ENCODE results near the gene TGFBRAP1.

Gene TGFBRAP1

DNA sequence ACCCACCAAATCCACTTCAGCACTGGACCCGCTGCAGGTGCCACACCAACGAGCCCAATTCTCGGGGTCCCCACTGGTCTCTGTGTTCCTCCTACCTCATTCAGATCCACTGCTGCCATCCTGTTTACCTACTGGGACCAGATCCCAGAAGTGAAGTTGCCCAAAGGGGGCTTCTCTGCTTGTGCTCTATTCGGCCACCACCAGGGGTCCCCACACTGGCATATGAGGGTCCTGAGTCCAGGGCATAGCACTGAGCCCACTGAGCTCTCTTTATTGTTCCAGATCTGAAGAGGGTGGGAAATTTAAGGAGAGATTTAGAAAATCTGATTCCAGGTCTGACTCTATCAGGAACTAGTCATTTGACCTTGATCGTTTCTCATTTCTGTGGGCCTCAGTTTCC is 85.6 kb downstream of the TGFBRAP1 start:
- H3K27ac ChIP-seq (ENCODE audit: low read depth in 2 of 2, low read length in 2 of 2): no peak overlapping the region
- H3K4me3 ChIP-seq (ENCODE audit: low read length in 2 of 2): no peak overlapping the region
- no peaks in the 10 kb centered on the region for H3K4me1 ChIP-seq (ENCODE audit: control insufficient read depth in 2 of 2, insufficient read depth in 2 of 2, low read length in 2 of 2)
- H3K27me3 ChIP-seq (ENCODE audit: control insufficient read depth in 2 of 2, insufficient read depth in 2 of 2, low read length in 2 of 2): no peaks in the 10 kb centered on the region
- no peak overlapping the region for H3K9ac ChIP-seq (ENCODE audit: low read depth in 1 of 2, low read length in 2 of 2)
- H3K36me3 ChIP-seq (ENCODE audit: control insufficient read depth in 2 of 2, insufficient read depth in 2 of 2, low read length in 2 of 2): no peaks in the 10 kb centered on the region
- H3K9me3 ChIP-seq (ENCODE audit: control insufficient read depth in 2 of 2, low read length in 2 of 2): no peaks in the 10 kb centered on the region

DNA sequence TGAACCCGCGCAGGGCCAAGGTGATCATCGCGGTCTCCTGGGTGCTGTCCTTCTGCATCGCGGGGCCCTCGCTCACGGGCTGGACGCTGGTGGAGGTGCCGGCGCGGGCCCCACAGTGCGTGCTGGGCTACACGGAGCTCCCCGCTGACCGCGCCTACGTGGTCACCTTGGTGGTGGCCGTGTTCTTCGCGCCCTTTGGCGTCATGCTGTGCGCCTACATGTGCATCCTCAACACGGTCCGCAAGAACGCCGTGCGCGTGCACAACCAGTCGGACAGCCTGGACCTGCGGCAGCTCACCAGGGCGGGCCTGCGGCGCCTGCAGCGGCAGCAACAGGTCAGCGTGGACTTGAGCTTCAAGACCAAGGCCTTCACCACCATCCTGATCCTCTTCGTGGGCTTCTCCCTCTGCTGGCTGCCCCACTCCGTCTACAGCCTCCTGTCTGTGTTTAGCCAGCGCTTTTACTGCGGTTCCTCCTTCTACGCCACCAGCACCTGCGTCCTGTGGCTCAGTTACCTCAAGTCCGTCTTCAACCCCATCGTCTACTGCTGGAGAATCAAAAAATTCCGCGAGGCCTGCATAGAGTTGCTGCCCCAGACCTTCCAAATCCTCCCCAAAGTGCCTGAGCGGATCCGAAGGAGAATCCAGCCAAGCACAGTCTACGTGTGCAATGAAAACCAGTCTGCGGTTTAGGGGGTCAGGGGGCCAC is 87.1 kb downstream of the TGFBRAP1 start:
- no peaks in the 10 kb centered on the region for H3K9me3 ChIP-seq (ENCODE audit: control insufficient read depth in 2 of 2, low read length in 2 of 2)
- no peak overlapping the region for H3K4me3 ChIP-seq (ENCODE audit: low read length in 2 of 2)
- no peaks in the 10 kb centered on the region for H3K36me3 ChIP-seq (ENCODE audit: control insufficient read depth in 2 of 2, insufficient read depth in 2 of 2, low read length in 2 of 2)
- no peak overlapping the region for H3K9ac ChIP-seq (ENCODE audit: low read depth in 1 of 2, low read length in 2 of 2)
- no peaks in the 10 kb centered on the region for H3K4me1 ChIP-seq (ENCODE audit: control insufficient read depth in 2 of 2, insufficient read depth in 2 of 2, low read length in 2 of 2)
- no peaks in the 10 kb centered on the region for H3K27me3 ChIP-seq (ENCODE audit: control insufficient read depth in 2 of 2, insufficient read depth in 2 of 2, low read length in 2 of 2)
- no peak overlapping the region for H3K27ac ChIP-seq (ENCODE audit: low read depth in 2 of 2, low read length in 2 of 2)

DNA sequence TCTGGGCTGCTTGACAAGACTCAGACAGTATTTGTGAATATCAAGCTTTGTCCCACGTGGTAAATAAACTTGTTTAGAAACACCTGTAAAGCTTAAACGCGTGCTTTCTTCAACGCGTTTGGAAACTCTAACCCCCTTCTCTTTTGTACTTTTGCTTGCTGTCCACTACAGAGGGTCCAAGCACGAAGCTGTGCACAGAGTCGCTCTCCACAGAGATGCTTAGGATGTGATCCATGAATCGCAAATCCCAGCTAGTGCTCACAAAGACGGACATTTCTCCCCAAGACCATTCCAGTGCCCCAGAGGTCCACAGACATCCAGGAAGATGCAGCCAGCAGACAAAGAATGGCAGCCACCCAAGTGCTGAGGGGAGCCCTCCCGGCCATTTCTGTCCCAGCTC is 88.1 kb downstream of the TGFBRAP1 start, which contains the start of gene GPR45:
TSS of gene GPR45 (plus strand) at position 301 of the 400 bp plus-strand sequence. CDS start 116 bp downstream, outside the sequence.
- H3K27me3 ChIP-seq (ENCODE audit: control insufficient read depth in 2 of 2, insufficient read depth in 2 of 2, low read length in 2 of 2): no peaks in the 10 kb centered on the region
- H3K36me3 ChIP-seq (ENCODE audit: control insufficient read depth in 2 of 2, insufficient read depth in 2 of 2, low read length in 2 of 2): no peaks in the 10 kb centered on the region
- no peak within 1 kb of the TSS for H3K27ac ChIP-seq (ENCODE audit: low read depth in 2 of 2, low read length in 2 of 2)
- H3K9ac ChIP-seq (ENCODE audit: low read depth in 1 of 2, low read length in 2 of 2): no peak within 1 kb of the TSS
- no peaks in the 10 kb centered on the region for H3K4me1 ChIP-seq (ENCODE audit: control insufficient read depth in 2 of 2, insufficient read depth in 2 of 2, low read length in 2 of 2)
- H3K4me3 ChIP-seq (ENCODE audit: low read length in 2 of 2): no peak within 1 kb of the TSS
- H3K9me3 ChIP-seq (ENCODE audit: control insufficient read depth in 2 of 2, low read length in 2 of 2): no peaks in the 10 kb centered on the region

DNA sequence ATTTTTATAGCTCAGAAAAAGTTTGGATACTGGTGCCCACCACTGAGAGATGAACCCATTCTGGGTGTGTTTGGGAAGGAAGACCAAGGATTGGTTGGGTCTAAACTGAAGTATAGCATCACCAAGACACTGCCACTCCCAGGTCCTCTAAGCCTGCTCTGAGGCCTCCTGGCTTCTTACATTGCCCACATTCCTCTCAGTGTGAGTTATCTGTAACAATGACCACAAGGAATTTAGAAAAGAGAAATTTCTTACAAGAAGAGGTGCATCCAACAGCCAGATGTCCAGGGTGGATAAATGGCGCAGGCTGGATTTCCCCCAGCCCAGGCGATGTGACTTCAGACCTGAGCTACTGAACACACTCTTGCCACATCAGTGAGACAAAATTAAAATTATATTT is 89.6 kb downstream of the TGFBRAP1 start:
- Histone ChIP-seq H3K27me3 (ENCODE audit: control insufficient read depth in 2 of 2, insufficient read depth in 2 of 2, low read length in 2 of 2) (no peaks in the 10 kb centered on the region), H3K9ac (ENCODE audit: low read depth in 1 of 2, low read length in 2 of 2) (no peak overlapping the region), H3K9me3 (ENCODE audit: control insufficient read depth in 2 of 2, low read length in 2 of 2) (no peaks in the 10 kb centered on the region), H3K4me1 (ENCODE audit: control insufficient read depth in 2 of 2, insufficient read depth in 2 of 2, low read length in 2 of 2) (peaks cover 0 to 2% of the 10 kb centered on the region in 2 donors), H3K36me3 (ENCODE audit: control insufficient read depth in 2 of 2, insufficient read depth in 2 of 2, low read length in 2 of 2) (no peaks in the 10 kb centered on the region), H3K27ac (ENCODE audit: low read depth in 2 of 2, low read length in 2 of 2) (no peak overlapping the region), H3K4me3 (ENCODE audit: low read length in 2 of 2) (no peak overlapping the region)

DNA sequence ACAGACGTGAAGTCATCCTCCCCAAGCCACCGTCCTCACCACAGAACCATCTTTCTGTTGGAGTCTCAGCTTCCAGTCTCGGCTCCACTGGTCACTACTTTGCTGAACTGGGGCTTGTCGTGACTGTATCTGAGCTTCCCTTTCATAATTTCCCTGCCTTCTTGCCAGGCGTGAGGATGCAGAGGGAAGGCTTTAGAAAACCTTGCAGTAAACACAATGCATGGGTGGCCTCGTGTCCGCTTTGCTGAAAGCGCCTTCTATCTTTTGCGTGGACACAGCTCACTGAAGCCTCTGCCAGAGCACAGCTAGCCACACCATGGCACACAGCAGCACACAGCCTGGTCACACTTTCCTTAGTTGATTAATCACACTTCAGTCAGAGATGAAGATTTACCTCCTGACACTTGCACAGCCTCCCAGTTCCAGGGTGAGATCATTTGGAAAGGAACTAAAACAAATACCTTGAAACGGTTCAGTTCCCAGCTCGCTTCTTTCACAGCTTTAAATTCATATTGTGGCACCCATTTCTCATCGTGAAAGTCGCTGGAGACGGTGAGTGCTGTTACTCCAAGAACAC is 90.8 kb downstream of the TGFBRAP1 start:
- no peak overlapping the region for H3K27ac ChIP-seq (ENCODE audit: low read depth in 2 of 2, low read length in 2 of 2)
- H3K4me1 ChIP-seq (ENCODE audit: control insufficient read depth in 2 of 2, insufficient read depth in 2 of 2, low read length in 2 of 2): peaks cover 0 to 2% of the 10 kb centered on the region in 2 donors
- no peak overlapping the region for H3K4me3 ChIP-seq (ENCODE audit: low read length in 2 of 2)
- H3K9me3 ChIP-seq (ENCODE audit: control insufficient read depth in 2 of 2, low read length in 2 of 2): no peaks in the 10 kb centered on the region
- no peak overlapping the region for H3K9ac ChIP-seq (ENCODE audit: low read depth in 1 of 2, low read length in 2 of 2)
- no peaks in the 10 kb centered on the region for H3K27me3 ChIP-seq (ENCODE audit: control insufficient read depth in 2 of 2, insufficient read depth in 2 of 2, low read length in 2 of 2)
- no peaks in the 10 kb centered on the region for H3K36me3 ChIP-seq (ENCODE audit: control insufficient read depth in 2 of 2, insufficient read depth in 2 of 2, low read length in 2 of 2)

DNA sequence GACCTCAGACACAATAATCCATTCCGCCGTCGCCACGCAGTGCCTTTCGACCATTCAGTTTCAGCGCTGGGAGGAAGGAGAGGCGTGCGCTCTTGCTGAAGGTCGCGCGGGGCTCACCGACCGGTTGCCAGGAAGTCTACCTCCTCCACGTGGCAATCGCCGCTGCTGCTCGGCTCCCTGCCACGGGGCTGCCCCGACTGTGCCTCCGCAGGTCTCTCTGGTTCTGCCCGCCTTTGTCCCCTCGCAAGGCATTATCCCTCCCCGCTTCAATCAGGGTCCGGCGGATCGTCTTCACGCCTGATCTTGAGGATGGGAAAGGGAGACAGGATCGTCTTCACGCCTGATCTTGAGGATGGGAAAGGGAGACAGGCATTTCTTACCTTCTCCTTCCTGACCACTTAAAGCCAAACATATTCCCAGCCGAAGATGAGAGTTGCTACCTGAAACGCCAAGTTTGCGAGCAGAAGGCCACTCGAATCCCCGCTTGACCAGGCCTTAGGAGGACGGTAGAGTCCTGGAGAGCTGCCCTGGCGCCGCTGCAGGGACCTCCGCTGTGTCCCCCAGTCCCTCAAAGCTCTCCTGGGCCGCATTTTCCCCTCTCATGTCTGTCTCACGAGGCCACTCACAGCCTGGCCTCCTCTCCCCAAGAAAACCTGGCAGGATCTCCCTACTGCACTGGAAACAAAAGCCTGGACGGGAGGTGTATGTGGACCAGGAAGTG is 92.3 kb downstream of the TGFBRAP1 start:
- H3K27ac ChIP-seq (ENCODE audit: low read depth in 2 of 2, low read length in 2 of 2): no peak overlapping the region
- no peak overlapping the region for H3K9ac ChIP-seq (ENCODE audit: low read depth in 1 of 2, low read length in 2 of 2)
- no peaks in the 10 kb centered on the region for H3K27me3 ChIP-seq (ENCODE audit: control insufficient read depth in 2 of 2, insufficient read depth in 2 of 2, low read length in 2 of 2)
- H3K9me3 ChIP-seq (ENCODE audit: control insufficient read depth in 2 of 2, low read length in 2 of 2): no peaks in the 10 kb centered on the region
- no peak overlapping the region for H3K4me3 ChIP-seq (ENCODE audit: low read length in 2 of 2)
- no peaks in the 10 kb centered on the region for H3K36me3 ChIP-seq (ENCODE audit: control insufficient read depth in 2 of 2, insufficient read depth in 2 of 2, low read length in 2 of 2)
- peaks cover 0 to 2% of the 10 kb centered on the region in 2 donors for H3K4me1 ChIP-seq (ENCODE audit: control insufficient read depth in 2 of 2, insufficient read depth in 2 of 2, low read length in 2 of 2)

DNA sequence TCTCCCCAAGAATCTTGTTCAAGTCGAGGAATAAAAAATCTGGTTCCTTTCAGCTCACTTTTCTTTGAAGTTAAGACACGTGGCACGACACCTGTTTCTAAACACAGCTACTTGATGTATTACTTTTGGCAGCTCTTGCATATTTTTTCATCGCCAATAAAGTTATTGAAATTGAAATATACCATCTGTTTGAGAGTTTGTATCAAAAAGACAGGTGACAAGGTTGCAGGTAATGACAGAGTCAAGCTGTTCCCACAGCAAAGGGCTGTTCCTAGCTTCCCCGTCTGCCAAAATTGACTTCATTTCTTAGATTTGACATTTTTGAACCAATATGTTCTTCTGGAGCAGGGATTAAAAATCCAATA is 93.5 kb downstream of the TGFBRAP1 start:
- Histone ChIP-seq H3K9ac (ENCODE audit: low read depth in 1 of 2, low read length in 2 of 2) (no peak overlapping the region), H3K4me3 (ENCODE audit: low read length in 2 of 2) (no peak overlapping the region), H3K4me1 (ENCODE audit: control insufficient read depth in 2 of 2, insufficient read depth in 2 of 2, low read length in 2 of 2) (peaks cover 0 to 2% of the 10 kb centered on the region in 2 donors)

DNA sequence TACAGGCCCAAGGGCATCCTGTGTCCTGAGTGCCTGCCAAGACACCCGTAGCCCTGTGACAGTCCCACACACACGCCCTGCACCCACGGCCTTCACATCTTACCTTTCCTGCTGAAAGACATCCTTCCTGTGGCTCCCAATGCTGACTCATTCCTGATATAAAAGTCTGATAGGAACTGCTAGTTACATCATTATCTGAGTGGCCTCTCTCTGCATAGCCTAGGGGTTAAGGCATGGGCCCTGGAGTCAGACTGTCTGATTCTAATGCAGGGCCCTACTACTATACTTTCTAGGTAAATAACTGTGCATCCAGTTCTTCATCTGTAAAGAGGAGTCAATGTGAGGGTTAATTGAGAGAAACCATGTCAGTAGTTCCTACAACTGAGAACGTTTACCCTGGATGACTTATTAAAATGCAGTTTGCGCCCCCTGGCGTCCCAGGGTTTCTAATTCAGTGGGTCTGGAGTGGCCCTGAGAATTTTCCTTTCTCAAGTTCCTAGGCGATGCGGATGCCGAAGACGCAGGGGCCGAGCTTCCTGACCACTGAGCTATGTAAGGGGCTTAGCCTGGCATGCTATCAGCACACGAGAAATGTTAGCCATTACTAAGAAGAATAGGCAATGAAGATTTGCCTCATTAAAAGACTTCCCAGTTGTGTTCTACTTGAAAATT is 94.0 kb downstream of the TGFBRAP1 start:
- Histone ChIP-seq H3K4me1 (ENCODE audit: control insufficient read depth in 2 of 2, insufficient read depth in 2 of 2, low read length in 2 of 2) (peaks cover 0 to 2% of the 10 kb centered on the region in 2 donors), H3K9me3 (ENCODE audit: control insufficient read depth in 2 of 2, low read length in 2 of 2) (no peaks in the 10 kb centered on the region), H3K4me3 (ENCODE audit: low read length in 2 of 2) (no peak overlapping the region), H3K27ac (ENCODE audit: low read depth in 2 of 2, low read length in 2 of 2) (no peak overlapping the region), H3K27me3 (ENCODE audit: control insufficient read depth in 2 of 2, insufficient read depth in 2 of 2, low read length in 2 of 2) (no peaks in the 10 kb centered on the region), H3K36me3 (ENCODE audit: control insufficient read depth in 2 of 2, insufficient read depth in 2 of 2, low read length in 2 of 2) (no peaks in the 10 kb centered on the region), H3K9ac (ENCODE audit: low read depth in 1 of 2, low read length in 2 of 2) (no peak overlapping the region)

More for the DNA sequence above, 93.5 kb downstream of the TGFBRAP1 start:
- Histone ChIP-seq H3K9me3 (ENCODE audit: control insufficient read depth in 2 of 2, low read length in 2 of 2) (no peaks in the 10 kb centered on the region), H3K36me3 (ENCODE audit: control insufficient read depth in 2 of 2, insufficient read depth in 2 of 2, low read length in 2 of 2) (no peaks in the 10 kb centered on the region), H3K27ac (ENCODE audit: low read depth in 2 of 2, low read length in 2 of 2) (no peak overlapping the region), H3K27me3 (ENCODE audit: control insufficient read depth in 2 of 2, insufficient read depth in 2 of 2, low read length in 2 of 2) (no peaks in the 10 kb centered on the region)

DNA sequence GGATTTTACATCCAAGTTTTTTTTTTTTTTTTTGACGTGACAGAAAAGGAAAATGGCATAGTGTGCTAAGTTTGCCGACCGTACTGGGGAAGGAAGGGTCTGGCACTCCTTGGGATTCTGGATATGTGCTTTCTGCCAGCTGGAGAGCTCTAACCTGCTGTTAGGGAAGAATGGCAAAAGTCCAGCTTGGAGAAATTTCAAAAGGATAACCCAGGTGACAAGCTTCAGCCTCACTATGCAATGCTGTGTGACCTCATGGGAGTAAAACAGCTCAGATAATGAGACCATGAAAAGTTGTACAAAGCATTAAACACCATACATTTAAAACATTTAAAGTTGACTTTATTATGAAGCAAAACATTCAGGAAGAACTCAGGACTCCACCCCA is 98.3 kb downstream of the TGFBRAP1 start:
- peaks cover 0 to 2% of the 10 kb centered on the region in 2 donors for H3K4me1 ChIP-seq (ENCODE audit: control insufficient read depth in 2 of 2, insufficient read depth in 2 of 2, low read length in 2 of 2)
- no peaks in the 10 kb centered on the region for H3K27me3 ChIP-seq (ENCODE audit: control insufficient read depth in 2 of 2, insufficient read depth in 2 of 2, low read length in 2 of 2)
- H3K9ac ChIP-seq (ENCODE audit: low read depth in 1 of 2, low read length in 2 of 2): no peak overlapping the region
- H3K9me3 ChIP-seq (ENCODE audit: control insufficient read depth in 2 of 2, low read length in 2 of 2): no peaks in the 10 kb centered on the region
- no peaks in the 10 kb centered on the region for H3K36me3 ChIP-seq (ENCODE audit: control insufficient read depth in 2 of 2, insufficient read depth in 2 of 2, low read length in 2 of 2)
- H3K4me3 ChIP-seq (ENCODE audit: low read length in 2 of 2): no peak overlapping the region
- H3K27ac ChIP-seq (ENCODE audit: low read depth in 2 of 2, low read length in 2 of 2): no peak overlapping the region

DNA sequence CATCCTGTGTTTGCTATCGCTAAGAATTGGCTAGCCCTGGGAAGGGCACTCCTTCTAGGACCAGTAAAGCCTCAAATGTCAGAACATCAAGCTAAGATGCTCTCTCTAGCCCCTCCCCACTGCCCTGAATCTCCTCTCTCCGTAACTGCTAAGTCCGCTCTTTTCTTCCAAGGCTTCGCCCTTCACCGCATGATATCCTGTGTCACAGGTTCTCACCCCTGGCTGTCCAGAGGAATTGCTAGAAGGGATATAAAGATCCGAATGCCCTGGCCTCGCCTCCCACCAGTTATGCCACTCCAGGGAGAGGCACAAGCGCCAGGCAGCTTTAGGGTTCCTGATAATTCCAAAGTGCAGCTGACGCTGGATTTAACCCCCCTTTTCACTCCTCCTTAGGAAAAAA is 105.1 kb downstream of the TGFBRAP1 start:
- no peak overlapping the region for H3K27ac ChIP-seq (ENCODE audit: low read depth in 2 of 2, low read length in 2 of 2)

More for the DNA sequence above, 105.1 kb downstream of the TGFBRAP1 start:
- no peak overlapping the region for H3K9ac ChIP-seq (ENCODE audit: low read depth in 1 of 2, low read length in 2 of 2)
- H3K36me3 ChIP-seq (ENCODE audit: control insufficient read depth in 2 of 2, insufficient read depth in 2 of 2, low read length in 2 of 2): no peaks in the 10 kb centered on the region
- H3K4me1 ChIP-seq (ENCODE audit: control insufficient read depth in 2 of 2, insufficient read depth in 2 of 2, low read length in 2 of 2): no peaks in the 10 kb centered on the region
- H3K9me3 ChIP-seq (ENCODE audit: control insufficient read depth in 2 of 2, low read length in 2 of 2): no peaks in the 10 kb centered on the region
- H3K4me3 ChIP-seq (ENCODE audit: low read length in 2 of 2): no peak overlapping the region
- H3K27me3 ChIP-seq (ENCODE audit: control insufficient read depth in 2 of 2, insufficient read depth in 2 of 2, low read length in 2 of 2): no peaks in the 10 kb centered on the region
